PFSK-1 (cell line): Measurements from ENCODE around the gene TMC8.

ENCODE experiments used
- FOXP2 ChIP-seq: optimal IDR thresholded peaks from 2 replicates; pipeline ENCODE3; 2011; ENCODE audit warnings: borderline replicate concordance, control low read depth, inconsistent platforms; ENCODE audit not compliant: insufficient read depth; ENCODE audit errors: extremely low read length, extremely low read depth
- POLR2AphosphoS5 ChIP-seq: IDR thresholded peaks from 2 replicates; pipeline ENCODE4 v1.6.1; 2012; ENCODE audit warnings: low read depth, mild to moderate bottlenecking, control low read depth, low read length, moderate library complexity
- SIN3A ChIP-seq: IDR thresholded peaks from 2 replicates; pipeline ENCODE4 v1.6.1; 2012; ENCODE audit warnings: mild to moderate bottlenecking, low read length, moderate library complexity, borderline replicate concordance; ENCODE audit not compliant: insufficient read depth
- TAF1 ChIP-seq: IDR thresholded peaks from 2 replicates; pipeline ENCODE4 v1.6.1; 2012; ENCODE audit warnings: low read length, control low read depth, borderline replicate concordance; ENCODE audit not compliant: insufficient read depth
- TF ChIP-seq, protein P1 (sequence below), 2 experiments: IDR thresholded peaks; 2 replicates each; pipeline versions ENCODE4 v1.6.1 to v1.8.0; 2011 to 2012; ENCODE audit warnings: low read depth in 2 of 2, low read length in 2 of 2, control low read depth in 1 of 2, inconsistent platforms in 1 of 2, mild to moderate bottlenecking in 1 of 2, moderate library complexity in 1 of 2; ENCODE audit not compliant: insufficient read depth in 1 of 2

The TMC8 gene

DNA sequence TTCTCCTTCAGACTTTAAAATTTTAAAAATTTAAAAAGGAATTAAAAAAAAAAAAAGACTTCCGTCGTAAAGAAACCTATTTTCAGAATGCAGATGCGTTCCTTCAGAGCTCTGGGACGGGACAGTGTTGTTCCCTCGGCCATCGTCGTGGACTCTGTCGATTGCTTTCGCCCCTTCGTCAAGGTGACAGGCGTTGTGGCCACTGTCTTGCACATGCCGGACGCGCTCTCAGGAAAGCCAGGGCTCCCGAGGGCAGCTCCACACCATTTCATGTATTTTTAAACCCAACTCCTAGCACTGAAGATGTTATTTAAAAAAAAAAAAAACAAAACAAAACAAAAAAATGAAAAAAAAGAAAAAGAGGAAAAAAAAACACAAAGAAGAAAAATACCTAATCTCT lies 24.4 kb upstream of the TMC8 start:
- no peak for TF ChIP-seq SIN3A

GRCh38 chr17:78107457-78107856 lies 23.1 kb upstream of the TMC8 start:
- no peak for TF ChIP-seq SIN3A

GRCh38 chr17:78107976-78108725 lies 22.4 kb upstream of the TMC8 start:
- TF ChIP-seq FOXP2 (no peak), SIN3A (no peak), TAF1 (no peak), POLR2AphosphoS5 (no peak)
- TF ChIP-seq, protein P1, sequence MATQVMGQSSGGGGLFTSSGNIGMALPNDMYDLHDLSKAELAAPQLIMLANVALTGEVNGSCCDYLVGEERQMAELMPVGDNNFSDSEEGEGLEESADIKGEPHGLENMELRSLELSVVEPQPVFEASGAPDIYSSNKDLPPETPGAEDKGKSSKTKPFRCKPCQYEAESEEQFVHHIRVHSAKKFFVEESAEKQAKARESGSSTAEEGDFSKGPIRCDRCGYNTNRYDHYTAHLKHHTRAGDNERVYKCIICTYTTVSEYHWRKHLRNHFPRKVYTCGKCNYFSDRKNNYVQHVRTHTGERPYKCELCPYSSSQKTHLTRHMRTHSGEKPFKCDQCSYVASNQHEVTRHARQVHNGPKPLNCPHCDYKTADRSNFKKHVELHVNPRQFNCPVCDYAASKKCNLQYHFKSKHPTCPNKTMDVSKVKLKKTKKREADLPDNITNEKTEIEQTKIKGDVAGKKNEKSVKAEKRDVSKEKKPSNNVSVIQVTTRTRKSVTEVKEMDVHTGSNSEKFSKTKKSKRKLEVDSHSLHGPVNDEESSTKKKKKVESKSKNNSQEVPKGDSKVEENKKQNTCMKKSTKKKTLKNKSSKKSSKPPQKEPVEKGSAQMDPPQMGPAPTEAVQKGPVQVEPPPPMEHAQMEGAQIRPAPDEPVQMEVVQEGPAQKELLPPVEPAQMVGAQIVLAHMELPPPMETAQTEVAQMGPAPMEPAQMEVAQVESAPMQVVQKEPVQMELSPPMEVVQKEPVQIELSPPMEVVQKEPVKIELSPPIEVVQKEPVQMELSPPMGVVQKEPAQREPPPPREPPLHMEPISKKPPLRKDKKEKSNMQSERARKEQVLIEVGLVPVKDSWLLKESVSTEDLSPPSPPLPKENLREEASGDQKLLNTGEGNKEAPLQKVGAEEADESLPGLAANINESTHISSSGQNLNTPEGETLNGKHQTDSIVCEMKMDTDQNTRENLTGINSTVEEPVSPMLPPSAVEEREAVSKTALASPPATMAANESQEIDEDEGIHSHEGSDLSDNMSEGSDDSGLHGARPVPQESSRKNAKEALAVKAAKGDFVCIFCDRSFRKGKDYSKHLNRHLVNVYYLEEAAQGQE (IDR thresholded peaks at IDR 0.05; ENCODE audit: insufficient read depth in 1 of 2, low read depth in 2 of 2, low read length in 2 of 2): no peak

- TF ChIP-seq POLR2AphosphoS5 (no peak), TAF1 (no peak), SIN3A (no peak), FOXP2 (no peak)
- TF ChIP-seq, protein P1 (IDR thresholded peaks at IDR 0.05; ENCODE audit: insufficient read depth in 1 of 2, low read depth in 2 of 2, low read length in 2 of 2): no peak
Measured at GRCh38 chr17:78108726-78109488, 21.7 kb upstream of the TMC8 start.

GRCh38 chr17:78109489-78109761 lies 21.1 kb upstream of the TMC8 start:
- TF ChIP-seq SIN3A (no peak), POLR2AphosphoS5 (no peak), FOXP2 (no peak), TAF1 (no peak)
- TF ChIP-seq, protein P1 (IDR thresholded peaks at IDR 0.05; ENCODE audit: insufficient read depth in 1 of 2, low read depth in 2 of 2, low read length in 2 of 2): no peak

DNA sequence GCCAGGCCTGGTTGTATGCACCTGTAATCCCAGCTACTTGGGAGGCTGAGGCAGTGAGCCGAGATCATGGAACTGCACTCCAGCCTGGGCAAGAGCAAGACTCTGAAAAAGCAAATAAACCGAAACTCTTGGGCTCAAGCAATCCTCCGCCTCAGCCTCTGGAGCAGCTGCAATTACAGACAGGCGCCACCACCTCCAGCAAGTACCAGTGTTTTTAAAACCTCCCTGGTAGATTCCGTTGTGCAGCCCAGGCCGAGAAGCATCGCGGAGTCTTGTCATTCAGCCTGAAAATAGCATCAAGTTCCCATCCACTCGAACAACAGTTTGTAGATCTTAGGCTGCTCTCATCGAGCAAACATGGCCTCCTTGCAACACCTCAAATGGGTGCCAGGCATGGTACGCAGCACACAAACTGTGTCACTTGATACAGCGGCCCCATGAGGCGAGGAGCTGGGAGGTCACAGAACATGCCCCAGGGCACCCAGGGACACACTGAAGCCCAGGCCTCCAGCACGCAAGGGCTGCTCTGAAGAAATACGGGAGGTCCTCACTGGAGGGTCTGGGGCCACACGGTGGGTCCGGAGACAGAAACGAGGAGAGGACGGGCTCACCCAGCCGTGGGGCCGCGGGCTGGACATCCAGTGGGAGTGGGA lies 20.1 kb upstream of the TMC8 start:
- TF ChIP-seq FOXP2 (no peak), SIN3A (no peak), TAF1 (no peak), POLR2AphosphoS5 (no peak)
- TF ChIP-seq, protein P1 (IDR thresholded peaks at IDR 0.05; ENCODE audit: insufficient read depth in 1 of 2, low read depth in 2 of 2, low read length in 2 of 2): no peak
